HepG2 (cell line): Measurements from ENCODE around the gene TRIO. TPM values are rescaled to one million over a fixed set of nuclear protein-coding genes. Genes with fewer than 3 reads are reported as not detected.

Source experiments
- AHR ChIP-seq: IDR thresholded peaks from 2 replicates; pipeline ENCODE4 v1.6.1; 2018; ENCODE audit warnings: missing genetic modification reagents, missing compliant biosample characterization
- BHLHE40 ChIP-seq: IDR thresholded peaks from 2 replicates; pipeline ENCODE4 v1.6.1; 2011; ENCODE audit warnings: low read length, improper control_type of control experiment
- CEBPG ChIP-seq: IDR thresholded peaks from 2 replicates; pipeline ENCODE4 v1.6.1; 2016
- HCFC1 ChIP-seq: fragments of 150-350 bp; IDR thresholded peaks from 2 replicates; pipeline ENCODE4 v1.6.1; 2014; ENCODE audit warnings: low read depth, low read length
- MAZ ChIP-seq, 2 experiments: sonication (generic) in 1 of 2; formaldehyde crosslinking in 1 of 2; IDR thresholded peaks; 2 replicates each; pipeline versions ENCODE4 v1.5.0 to v1.6.1; 2012 to 2020; ENCODE audit warnings: low read depth in 2 of 2, mild to moderate bottlenecking in 2 of 2, borderline replicate concordance in 1 of 2, improper control_type of control experiment in 1 of 2, low read length in 1 of 2, missing genetic modification reagents in 1 of 2, moderate library complexity in 1 of 2
- MBNL3 ChIP-seq: fragments of 250-450 bp; sonication (Bioruptor Pico); conservative IDR thresholded peaks from 2 replicates; pipeline ENCODE4 v1.8.0; 2022; ENCODE audit warnings: mild to moderate bottlenecking, inconsistent platforms
- MIER2 ChIP-seq: IDR thresholded peaks from 2 replicates; pipeline ENCODE4 v1.6.1; 2016; ENCODE audit warnings: missing biosample characterization, missing genetic modification reagents
- PPARG ChIP-seq: conservative IDR thresholded peaks from 2 replicates; pipeline ENCODE4 v1.6.1; 2016; ENCODE audit warnings: missing biosample characterization, missing genetic modification reagents
- RARA ChIP-seq: IDR thresholded peaks from 2 replicates; pipeline ENCODE4 v1.6.1; 2016; ENCODE audit warnings: missing genetic modification reagents, missing compliant biosample characterization
- RFX3 ChIP-seq: IDR thresholded peaks from 2 replicates; pipeline ENCODE4 v1.6.1; 2016; ENCODE audit warnings: missing biosample characterization, missing genetic modification reagents
- SAP130 ChIP-seq: IDR thresholded peaks from 2 replicates; pipeline ENCODE4 v1.6.1; 2016; ENCODE audit warnings: low read depth
- SOX5 ChIP-seq: IDR thresholded peaks from 2 replicates; pipeline ENCODE4 v1.6.1; 2016; ENCODE audit warnings: borderline replicate concordance
- SRF ChIP-seq: IDR thresholded peaks from 2 replicates; pipeline ENCODE4 v1.6.1; 2011; ENCODE audit warnings: mild to moderate bottlenecking, low read depth, low read length, moderate library complexity
- SRY ChIP-seq: sonication (generic); formaldehyde crosslinking; IDR thresholded peaks from 2 replicates; pipeline ENCODE4 v1.8.0; 2022; ENCODE audit warnings: mild to moderate bottlenecking, missing genetic modification reagents
- TEAD3 ChIP-seq: optimal IDR thresholded peaks from 2 replicates; pipeline ENCODE3; 2016; ENCODE audit warnings: borderline replicate concordance
- TP53 ChIP-seq: sonication (generic); formaldehyde crosslinking; conservative IDR thresholded peaks from 2 replicates; pipeline ENCODE4 v1.4.0; 2020; ENCODE audit warnings: missing genetic modification reagents
- ZNF496 ChIP-seq: sonication (generic); formaldehyde crosslinking; IDR thresholded peaks from 2 replicates; pipeline ENCODE4 v1.8.1; 2023; ENCODE audit warnings: mild to moderate bottlenecking, moderate library complexity, missing genetic modification reagents; ENCODE audit not compliant: insufficient replicate concordance
- ZNF543 ChIP-seq: sonication (generic); formaldehyde crosslinking; IDR thresholded peaks from 2 replicates; pipeline ENCODE4 v1.4.0; 2020; ENCODE audit warnings: mild to moderate bottlenecking, missing genetic modification reagents
- ZNF563 ChIP-seq: sonication (generic); formaldehyde crosslinking; IDR thresholded peaks from 2 replicates; pipeline ENCODE4 v1.8.0; 2022; ENCODE audit warnings: mild to moderate bottlenecking, moderate library complexity, missing genetic modification reagents
- ZNF670 ChIP-seq: sonication (generic); formaldehyde crosslinking; IDR thresholded peaks from 2 replicates; pipeline ENCODE4 v1.8.0; 2022; ENCODE audit warnings: mild to moderate bottlenecking, missing genetic modification reagents, borderline replicate concordance
- polyA plus RNA-seq, 8 experiments: library from polyadenylated mRNA; depleted of rRNA in 3 of 8; stranded (reverse) in 7 of 8; unstranded in 1 of 8; fragments of >200 nt; fragmentation: Illumina TruSeq in 4 of 8; extraction: Trizol in 4 of 8; gene quantifications; 2 replicates each; pipeline versions ENCODE4 v1.2.1 to v1.2.3, GENCODE V29; 2011 to 2016; ENCODE audit warnings: low read depth in 4 of 8, missing spikeins in 1 of 8, mixed read lengths in 1 of 8; ENCODE audit not compliant: insufficient read depth in 1 of 8
- total RNA-seq, 5 experiments: library from RNA; depleted of rRNA; stranded (reverse); fragments of >200 nt; fragmentation: Illumina TruSeq; extraction: Trizol; gene quantifications; 2 replicates each; pipeline ENCODE4 v1.2.3, GENCODE V29; 2016; ENCODE audit warnings: low read depth in 1 of 5
- TF ChIP-seq, protein P1 (sequence below): sonication (generic); formaldehyde crosslinking; IDR thresholded peaks from 2 replicates; pipeline ENCODE4 v1.4.0; 2020; ENCODE audit warnings: low read depth, mild to moderate bottlenecking, missing genetic modification reagents
- TF ChIP-seq, protein P2 (sequence below): IDR thresholded peaks from 2 replicates; pipeline ENCODE4 v1.6.1; 2016; ENCODE audit warnings: missing genetic modification reagents, missing compliant biosample characterization
- TF ChIP-seq, protein P3 (sequence below): sonication (generic); IDR thresholded peaks from 2 replicates; pipeline ENCODE4 v1.6.1; 2016; ENCODE audit warnings: low read depth, borderline replicate concordance
- TF ChIP-seq, protein P4 (sequence below): sonication (generic); formaldehyde crosslinking; IDR thresholded peaks from 2 replicates; pipeline ENCODE4 v1.4.0; 2020; ENCODE audit warnings: mild to moderate bottlenecking, missing genetic modification reagents, borderline replicate concordance
- TF ChIP-seq, protein P5 (sequence below): sonication (generic); formaldehyde crosslinking; IDR thresholded peaks from 2 replicates; pipeline ENCODE4 v1.4.0; 2020; ENCODE audit warnings: missing genetic modification reagents
- TF ChIP-seq, protein P6 (sequence below): sonication (generic); formaldehyde crosslinking; IDR thresholded peaks from 2 replicates; pipeline ENCODE4 v1.4.0; 2020; ENCODE audit warnings: missing genetic modification reagents

The TRIO gene
- total and polyA plus RNA-seq, 2 of the 13 experiments (the other 11 are each of a cell fraction or from before 2014, with no cell fraction given), result 45.2 to 45.9 TPM

DNA sequence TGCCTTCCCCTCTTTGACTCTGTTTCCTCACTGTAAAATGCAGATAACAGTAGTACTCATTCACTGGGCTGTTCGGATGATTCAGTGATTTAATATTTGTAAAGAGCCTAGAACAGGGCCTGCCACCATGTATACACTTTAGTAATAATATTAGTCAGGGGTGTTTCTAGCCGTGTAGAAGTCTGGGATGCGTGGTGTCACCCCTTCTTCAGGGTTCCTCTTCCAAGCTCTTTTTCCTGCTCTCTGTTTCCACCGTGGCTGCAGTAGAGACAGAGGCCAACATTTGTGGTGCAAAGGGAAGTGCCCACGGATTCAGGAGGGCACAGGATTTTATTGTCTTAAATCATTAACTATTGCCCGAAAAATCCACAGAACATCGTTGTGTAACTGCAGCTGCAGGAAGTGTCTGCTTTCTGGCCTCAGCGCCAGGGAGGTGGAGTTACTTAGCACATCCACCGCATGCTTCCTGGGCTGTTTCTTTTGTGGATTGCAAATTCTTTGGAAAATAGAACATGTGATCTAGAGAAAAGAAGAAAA, 61.7 kb downstream of the TRIO start (continued):
- TF ChIP-seq, protein P1, sequence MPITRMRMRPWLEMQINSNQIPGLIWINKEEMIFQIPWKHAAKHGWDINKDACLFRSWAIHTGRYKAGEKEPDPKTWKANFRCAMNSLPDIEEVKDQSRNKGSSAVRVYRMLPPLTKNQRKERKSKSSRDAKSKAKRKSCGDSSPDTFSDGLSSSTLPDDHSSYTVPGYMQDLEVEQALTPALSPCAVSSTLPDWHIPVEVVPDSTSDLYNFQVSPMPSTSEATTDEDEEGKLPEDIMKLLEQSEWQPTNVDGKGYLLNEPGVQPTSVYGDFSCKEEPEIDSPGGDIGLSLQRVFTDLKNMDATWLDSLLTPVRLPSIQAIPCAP (CRISPR knock-in tag), result no peak
- TF ChIP-seq MAZ (IDR thresholded peaks at IDR 0.05; ENCODE audit: borderline replicate concordance, low read depth, low read length) (no peak), MAZ (CRISPR knock-in tag; IDR thresholded peaks at IDR 0.05; ENCODE audit: low read depth) (no peak), PPARG (CRISPR knock-in tag) (peak; percentile 31; the same call in 1 of the 2 replicates), BHLHE40 (no peak), SAP130 (peak; percentile 62), SOX5 (CRISPR knock-in tag) (peak; percentile 71), ZNF563 (no peak), SRY (CRISPR knock-in tag) (no peak), RFX3 (CRISPR knock-in tag) (no peak), AHR (no peak), CEBPG (CRISPR knock-in tag) (peak; percentile 79), MIER2 (CRISPR knock-in tag) (no peak), RARA (peak; percentile 25; the same call in 1 of the 2 replicates), ZNF670 (no peak), MBNL3 (CRISPR knock-in tag) (no peak), HCFC1 (no peak), TP53 (CRISPR knock-in tag) (no peak), ZNF496 (CRISPR knock-in tag) (no peak), ZNF543 (CRISPR knock-in tag) (no peak), SRF (no peak), TEAD3 (CRISPR knock-in tag) (no peak)
- TF ChIP-seq, protein P2, sequence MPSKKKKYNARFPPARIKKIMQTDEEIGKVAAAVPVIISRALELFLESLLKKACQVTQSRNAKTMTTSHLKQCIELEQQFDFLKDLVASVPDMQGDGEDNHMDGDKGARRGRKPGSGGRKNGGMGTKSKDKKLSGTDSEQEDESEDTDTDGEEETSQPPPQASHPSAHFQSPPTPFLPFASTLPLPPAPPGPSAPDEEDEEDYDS, result no peak
- TF ChIP-seq, protein P3, sequence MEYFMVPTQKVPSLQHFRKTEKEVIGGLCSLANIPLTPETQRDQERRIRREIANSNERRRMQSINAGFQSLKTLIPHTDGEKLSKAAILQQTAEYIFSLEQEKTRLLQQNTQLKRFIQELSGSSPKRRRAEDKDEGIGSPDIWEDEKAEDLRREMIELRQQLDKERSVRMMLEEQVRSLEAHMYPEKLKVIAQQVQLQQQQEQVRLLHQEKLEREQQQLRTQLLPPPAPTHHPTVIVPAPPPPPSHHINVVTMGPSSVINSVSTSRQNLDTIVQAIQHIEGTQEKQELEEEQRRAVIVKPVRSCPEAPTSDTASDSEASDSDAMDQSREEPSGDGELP, result peak; percentile 56; the same call in 1 of the 2 replicates
- TF ChIP-seq, protein P4, sequence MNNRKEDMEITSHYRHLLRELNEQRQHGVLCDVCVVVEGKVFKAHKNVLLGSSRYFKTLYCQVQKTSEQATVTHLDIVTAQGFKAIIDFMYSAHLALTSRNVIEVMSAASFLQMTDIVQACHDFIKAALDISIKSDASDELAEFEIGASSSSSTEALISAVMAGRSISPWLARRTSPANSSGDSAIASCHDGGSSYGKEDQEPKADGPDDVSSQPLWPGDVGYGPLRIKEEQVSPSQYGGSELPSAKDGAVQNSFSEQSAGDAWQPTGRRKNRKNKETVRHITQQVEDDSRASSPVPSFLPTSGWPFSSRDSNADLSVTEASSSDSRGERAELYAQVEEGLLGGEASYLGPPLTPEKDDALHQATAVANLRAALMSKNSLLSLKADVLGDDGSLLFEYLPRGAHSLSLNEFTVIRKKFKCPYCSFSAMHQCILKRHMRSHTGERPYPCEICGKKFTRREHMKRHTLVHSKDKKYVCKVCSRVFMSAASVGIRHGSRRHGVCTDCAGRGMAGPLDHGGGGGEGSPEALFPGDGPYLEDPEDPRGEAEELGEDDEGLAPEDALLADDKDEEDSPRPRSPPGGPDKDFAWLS, result no peak
- TF ChIP-seq, protein P5, sequence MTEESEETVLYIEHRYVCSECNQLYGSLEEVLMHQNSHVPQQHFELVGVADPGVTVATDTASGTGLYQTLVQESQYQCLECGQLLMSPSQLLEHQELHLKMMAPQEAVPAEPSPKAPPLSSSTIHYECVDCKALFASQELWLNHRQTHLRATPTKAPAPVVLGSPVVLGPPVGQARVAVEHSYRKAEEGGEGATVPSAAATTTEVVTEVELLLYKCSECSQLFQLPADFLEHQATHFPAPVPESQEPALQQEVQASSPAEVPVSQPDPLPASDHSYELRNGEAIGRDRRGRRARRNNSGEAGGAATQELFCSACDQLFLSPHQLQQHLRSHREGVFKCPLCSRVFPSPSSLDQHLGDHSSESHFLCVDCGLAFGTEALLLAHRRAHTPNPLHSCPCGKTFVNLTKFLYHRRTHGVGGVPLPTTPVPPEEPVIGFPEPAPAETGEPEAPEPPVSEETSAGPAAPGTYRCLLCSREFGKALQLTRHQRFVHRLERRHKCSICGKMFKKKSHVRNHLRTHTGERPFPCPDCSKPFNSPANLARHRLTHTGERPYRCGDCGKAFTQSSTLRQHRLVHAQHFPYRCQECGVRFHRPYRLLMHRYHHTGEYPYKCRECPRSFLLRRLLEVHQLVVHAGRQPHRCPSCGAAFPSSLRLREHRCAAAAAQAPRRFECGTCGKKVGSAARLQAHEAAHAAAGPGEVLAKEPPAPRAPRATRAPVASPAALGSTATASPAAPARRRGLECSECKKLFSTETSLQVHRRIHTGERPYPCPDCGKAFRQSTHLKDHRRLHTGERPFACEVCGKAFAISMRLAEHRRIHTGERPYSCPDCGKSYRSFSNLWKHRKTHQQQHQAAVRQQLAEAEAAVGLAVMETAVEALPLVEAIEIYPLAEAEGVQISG (CRISPR knock-in tag), result 0 out of 2 replicates have a peak, but pooled peaks have one; percentile 23
- TF ChIP-seq, protein P6, sequence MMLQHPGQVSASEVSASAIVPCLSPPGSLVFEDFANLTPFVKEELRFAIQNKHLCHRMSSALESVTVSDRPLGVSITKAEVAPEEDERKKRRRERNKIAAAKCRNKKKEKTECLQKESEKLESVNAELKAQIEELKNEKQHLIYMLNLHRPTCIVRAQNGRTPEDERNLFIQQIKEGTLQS (CRISPR knock-in tag), result no peak
